HEK293 (cell line): ENCODE data around the gene ELMO1.

Experiments used
- EGR2 ChIP-seq: fragments of 450-650 bp; formaldehyde crosslinking; IDR thresholded peaks from 2 replicates; pipeline ENCODE4 v1.5.1; 2016; ENCODE audit warnings: low read depth, missing biosample characterization, missing genetic modification characterization
- TF ChIP-seq, protein P1 (sequence below): fragments of 450-650 bp; formaldehyde crosslinking; IDR thresholded peaks from 2 replicates; pipeline ENCODE4 v1.5.1; 2017; ENCODE audit warnings: missing biosample characterization, missing genetic modification characterization
- TF ChIP-seq, protein P2 (sequence below): fragments of 450-650 bp; formaldehyde crosslinking; IDR thresholded peaks from 2 replicates; pipeline ENCODE4 v1.5.1; 2016; ENCODE audit warnings: missing biosample characterization, missing genetic modification characterization

DNA sequence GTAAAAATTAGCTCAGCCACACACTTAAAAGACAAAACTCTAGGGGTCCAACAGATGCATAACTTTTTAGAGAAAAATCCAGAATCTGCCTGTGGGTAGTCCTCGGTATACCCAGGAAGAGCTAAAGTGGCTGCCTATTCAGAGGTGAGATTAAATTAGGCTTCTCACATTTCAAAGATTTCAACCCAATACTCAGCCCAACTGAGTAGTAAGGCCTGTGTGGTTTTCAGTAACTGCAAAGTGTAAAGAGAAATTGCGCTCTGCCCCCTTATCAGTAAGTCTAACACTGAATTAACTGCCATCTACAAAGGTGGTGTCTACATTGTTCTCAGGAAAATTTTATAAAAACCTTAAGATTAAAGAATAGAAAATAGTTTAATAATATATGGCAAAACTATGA is 88.2 kb downstream of the ELMO1 start:
- TF ChIP-seq, protein P1, sequence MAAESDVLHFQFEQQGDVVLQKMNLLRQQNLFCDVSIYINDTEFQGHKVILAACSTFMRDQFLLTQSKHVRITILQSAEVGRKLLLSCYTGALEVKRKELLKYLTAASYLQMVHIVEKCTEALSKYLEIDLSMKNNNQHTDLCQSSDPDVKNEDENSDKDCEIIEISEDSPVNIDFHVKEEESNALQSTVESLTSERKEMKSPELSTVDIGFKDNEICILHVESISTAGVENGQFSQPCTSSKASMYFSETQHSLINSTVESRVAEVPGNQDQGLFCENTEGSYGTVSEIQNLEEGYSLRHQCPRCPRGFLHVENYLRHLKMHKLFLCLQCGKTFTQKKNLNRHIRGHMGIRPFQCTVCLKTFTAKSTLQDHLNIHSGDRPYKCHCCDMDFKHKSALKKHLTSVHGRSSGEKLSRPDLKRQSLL (tag by site-specific recombination): no peak
- TF ChIP-seq, protein P2, sequence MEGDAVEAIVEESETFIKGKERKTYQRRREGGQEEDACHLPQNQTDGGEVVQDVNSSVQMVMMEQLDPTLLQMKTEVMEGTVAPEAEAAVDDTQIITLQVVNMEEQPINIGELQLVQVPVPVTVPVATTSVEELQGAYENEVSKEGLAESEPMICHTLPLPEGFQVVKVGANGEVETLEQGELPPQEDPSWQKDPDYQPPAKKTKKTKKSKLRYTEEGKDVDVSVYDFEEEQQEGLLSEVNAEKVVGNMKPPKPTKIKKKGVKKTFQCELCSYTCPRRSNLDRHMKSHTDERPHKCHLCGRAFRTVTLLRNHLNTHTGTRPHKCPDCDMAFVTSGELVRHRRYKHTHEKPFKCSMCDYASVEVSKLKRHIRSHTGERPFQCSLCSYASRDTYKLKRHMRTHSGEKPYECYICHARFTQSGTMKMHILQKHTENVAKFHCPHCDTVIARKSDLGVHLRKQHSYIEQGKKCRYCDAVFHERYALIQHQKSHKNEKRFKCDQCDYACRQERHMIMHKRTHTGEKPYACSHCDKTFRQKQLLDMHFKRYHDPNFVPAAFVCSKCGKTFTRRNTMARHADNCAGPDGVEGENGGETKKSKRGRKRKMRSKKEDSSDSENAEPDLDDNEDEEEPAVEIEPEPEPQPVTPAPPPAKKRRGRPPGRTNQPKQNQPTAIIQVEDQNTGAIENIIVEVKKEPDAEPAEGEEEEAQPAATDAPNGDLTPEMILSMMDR: no peak
- TF ChIP-seq EGR2 (tag by site-specific recombination): no peak
